ENCODE data around the gene SCYL1. TPM values are rescaled to one million over a fixed set of nuclear protein-coding genes. Genes with fewer than 3 reads are reported as not detected.

SCYL1 gene
- total RNA-seq, 2 experiments from 2014 or later = 57.4 to 60.7 TPM

- TF ChIP-seq CTCF (IDR thresholded peaks at IDR 0.05) = no peak
- Histone ChIP-seq H3K36me3 (ENCODE audit: insufficient read depth, low read length) (no peaks in the 10 kb centered on the region), H3K27me3 (ENCODE audit: control insufficient read depth in 1 of 2, insufficient read depth in 2 of 2, low read length in 2 of 2) (no peaks in the 10 kb centered on the region), H3K27ac (ENCODE audit: low read depth in 1 of 2, low read length in 2 of 2) (no peak overlapping the region), H3K4me3 (ENCODE audit: low read length) (no peak overlapping the region), H3K9me3 (ENCODE audit: control insufficient read depth in 1 of 2, insufficient read depth in 1 of 2, low read length in 2 of 2) (no peaks in the 10 kb centered on the region), H3K4me1 (ENCODE audit: insufficient read depth, low read length) (peaks cover 33% of the 10 kb centered on the region)
- no peaks in the 10 kb centered on the region for H3K9me3 Mint-ChIP-seq
- H3K4me1 Mint-ChIP-seq (ENCODE audit: low read depth) = peaks cover 30% of the 10 kb centered on the region
- H3K36me3 Mint-ChIP-seq (ENCODE audit: low read depth) = no peaks in the 10 kb centered on the region
- ATAC-seq (ENCODE audit: poor library complexity) (no peak), DNase-seq (no peak)
- POLR2A ChIA-PET = interaction anchor here (1.0 to 9.2 kb wide), 8 partner anchors 9 to 73 kb away, joined by 3 to 163 read pairs (median 8); partner anchors contain the start of gene MALAT1
- CTCF ChIA-PET = interaction anchor here (1.2 kb wide), 1 partner anchor 107 kb away, joined by 3 read pairs; no protein-coding TSS in a partner anchor
- H3K27ac Mint-ChIP-seq = no peak overlapping the region
- no peak overlapping the region for H3K4me3 Mint-ChIP-seq
- no peaks in the 10 kb centered on the region for H3K27me3 Mint-ChIP-seq
- intact Hi-C loops (cut with DNase I, micrococcal nuclease) = no loop called here
Observed at GRCh38 chr11:65489035-65489705, 35.7 kb upstream of the SCYL1 start.

GRCh38 chr11:65489706-65490320 is 35.1 kb upstream of the SCYL1 start:
- no peaks in the 10 kb centered on the region for H3K27me3 ChIP-seq (ENCODE audit: control insufficient read depth in 1 of 2, insufficient read depth in 2 of 2, low read length in 2 of 2)
- peaks cover 35% of the 10 kb centered on the region for H3K4me1 Mint-ChIP-seq (ENCODE audit: low read depth)
- no peak overlapping the region for H3K4me3 Mint-ChIP-seq
- peaks cover 33% of the 10 kb centered on the region for H3K4me1 ChIP-seq (ENCODE audit: insufficient read depth, low read length)
- H3K27ac Mint-ChIP-seq = peak overlapping the region; percentile 9
- H3K4me3 ChIP-seq (ENCODE audit: low read length) = no peak overlapping the region
- CTCF ChIA-PET = no interaction called here
- intact Hi-C loops (cut with DNase I, micrococcal nuclease) = no loop called here
- H3K9me3 Mint-ChIP-seq = no peaks in the 10 kb centered on the region
- H3K36me3 ChIP-seq (ENCODE audit: insufficient read depth, low read length) = no peaks in the 10 kb centered on the region
- POLR2A ChIA-PET = interaction anchor here (1.2 to 9.2 kb wide), 5 partner anchors 9 to 74 kb away, joined by 3 to 163 read pairs (median 12); partner anchors contain the start of gene MALAT1
- TF ChIP-seq CTCF (IDR thresholded peaks at IDR 0.05) = no peak
- no peaks in the 10 kb centered on the region for H3K27me3 Mint-ChIP-seq
- no peak overlapping the region for H3K27ac ChIP-seq (ENCODE audit: low read depth in 1 of 2, low read length in 2 of 2)
- H3K36me3 Mint-ChIP-seq (ENCODE audit: low read depth) = no peaks in the 10 kb centered on the region
- DNase-seq (no peak), ATAC-seq (ENCODE audit: poor library complexity) (no peak)
- no peaks in the 10 kb centered on the region for H3K9me3 ChIP-seq (ENCODE audit: control insufficient read depth in 1 of 2, insufficient read depth in 1 of 2, low read length in 2 of 2)

- Histone ChIP-seq H3K4me1 (ENCODE audit: insufficient read depth, low read length) (peaks cover 40% of the 10 kb centered on the region), H3K9me3 (ENCODE audit: control insufficient read depth in 1 of 2, insufficient read depth in 1 of 2, low read length in 2 of 2) (no peaks in the 10 kb centered on the region), H3K27me3 (ENCODE audit: control insufficient read depth in 1 of 2, insufficient read depth in 2 of 2, low read length in 2 of 2) (no peaks in the 10 kb centered on the region), H3K4me3 (ENCODE audit: low read length) (no peak overlapping the region), H3K27ac (ENCODE audit: low read depth in 1 of 2, low read length in 2 of 2) (no peak overlapping the region), H3K36me3 (ENCODE audit: insufficient read depth, low read length) (no peaks in the 10 kb centered on the region)
- Mint-ChIP-seq H3K4me3 (no peak overlapping the region), H3K4me1 (ENCODE audit: low read depth) (peaks cover 38% of the 10 kb centered on the region), H3K27ac (no peak overlapping the region), H3K27me3 (no peaks in the 10 kb centered on the region), H3K9me3 (no peaks in the 10 kb centered on the region), H3K36me3 (ENCODE audit: low read depth) (no peaks in the 10 kb centered on the region)
- TF ChIP-seq CTCF (IDR thresholded peaks at IDR 0.05) = no peak
- ChIA-PET CTCF (interaction anchor here (1.5 kb wide), 1 partner anchor 12 kb away, joined by 4 read pairs; no protein-coding TSS in a partner anchor), POLR2A (interaction anchor here (0.6 to 9.2 kb wide), 3 partner anchors 7 to 68 kb away, joined by 3 to 163 read pairs (median 3); partner anchors contain the start of gene MALAT1)
- intact Hi-C loops (cut with DNase I, micrococcal nuclease) = no loop called here
- ATAC-seq (ENCODE audit: poor library complexity) = no peak
- no peak for DNase-seq
Observed at GRCh38 chr11:65491163-65491465, 33.8 kb upstream of the SCYL1 start.

Data from CD4-positive, alpha-beta T cell (primary cell).